ENCODE data around the gene TAF5L. TPM values are rescaled to one million over a fixed set of nuclear protein-coding genes. Genes with fewer than 3 reads are reported as not detected.
"Not testable (repeated sequence)": the region's sequence is repeated elsewhere in the genome, so short reads cannot be mapped to it uniquely, and the experiment has no call there.

Gene TAF5L
- total RNA-seq, 1 experiment from 2014 or later = 40.5 TPM

DNA sequence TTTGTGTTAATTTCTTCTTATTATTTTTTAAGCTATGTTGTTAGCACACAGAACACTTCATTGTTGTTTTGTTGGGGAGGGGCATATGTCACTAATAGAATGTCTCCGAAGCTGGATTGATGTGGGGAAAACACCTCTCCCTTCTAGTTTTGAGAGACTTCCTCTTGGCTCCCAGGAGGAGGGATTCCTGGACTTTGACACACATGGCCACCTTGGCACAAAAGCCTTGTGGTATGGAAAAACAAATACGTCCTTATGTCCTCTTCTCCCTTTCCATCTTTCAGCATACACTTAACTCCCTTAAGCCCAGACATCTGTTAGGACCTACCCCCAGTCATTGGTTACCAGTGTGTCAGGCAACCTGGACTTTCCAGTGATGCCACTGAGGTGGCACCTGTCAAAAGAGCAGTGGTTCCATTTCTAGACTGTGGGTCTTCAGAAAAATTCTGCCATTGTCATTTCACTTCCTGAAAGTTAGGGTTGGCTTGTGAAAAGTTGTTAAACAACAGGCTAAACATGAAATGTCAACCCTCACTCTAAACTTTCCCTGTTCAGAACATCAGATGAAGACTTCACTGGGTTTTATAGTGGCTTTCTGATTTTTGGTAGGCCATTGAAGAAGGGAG lies 54.9 kb downstream of the TAF5L start:
- no peak for DNase-seq (ENCODE audit: low read depth)

DNA sequence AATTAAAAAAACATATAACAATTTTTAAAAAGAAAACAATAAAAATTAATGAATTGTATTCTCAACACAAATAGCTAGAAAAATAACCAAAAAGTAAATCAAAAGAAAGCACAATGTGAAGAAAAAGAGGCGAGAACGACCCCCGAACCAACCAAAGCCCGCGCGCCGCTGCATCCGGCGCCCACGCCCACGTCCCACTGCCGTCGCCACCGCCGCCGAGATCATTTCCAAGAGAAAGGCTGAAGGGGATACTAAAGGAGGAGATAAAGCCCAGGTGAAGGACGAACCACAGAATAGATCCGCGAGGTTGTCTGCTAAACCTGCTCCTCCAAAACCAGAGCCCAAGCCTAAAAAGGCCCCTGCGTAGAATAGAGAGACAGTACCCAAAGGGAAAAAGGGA lies 55.6 kb downstream of the TAF5L start:
- DNase-seq (ENCODE audit: low read depth) = no peak

DNA sequence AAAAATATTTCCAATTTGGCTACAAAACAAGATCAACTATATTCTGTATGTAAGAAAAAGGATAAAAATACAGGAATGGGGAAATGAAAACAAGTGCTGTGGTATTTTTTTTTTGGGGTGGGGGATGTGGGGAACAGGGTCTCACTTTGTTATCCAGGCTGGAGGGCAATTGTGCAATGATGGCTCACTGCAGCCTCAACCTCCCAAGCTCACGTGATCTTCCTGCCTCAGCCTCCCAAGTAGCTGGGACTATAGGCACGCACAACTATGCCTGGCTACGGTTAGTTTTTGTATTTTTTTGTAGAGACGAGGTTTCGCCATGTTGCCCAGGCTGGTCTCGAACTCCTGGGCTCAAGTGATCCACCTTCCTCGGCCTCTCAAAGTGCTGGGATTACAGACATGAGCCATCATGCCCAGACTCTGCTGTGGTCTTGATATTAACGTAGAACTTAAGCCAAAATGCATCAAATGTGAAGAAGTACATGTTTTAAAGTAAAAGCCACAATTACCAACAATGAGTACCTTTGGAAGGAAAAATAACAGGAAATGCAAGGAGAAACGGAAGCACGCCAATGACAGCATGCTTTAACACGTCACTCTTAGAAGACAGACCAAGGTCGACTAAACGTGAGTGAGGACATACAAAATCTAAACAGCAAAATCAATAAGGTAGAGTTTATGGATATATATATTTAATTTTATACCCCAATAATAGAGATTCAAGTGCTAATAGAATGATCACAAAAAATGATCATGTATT lies 58.6 kb downstream of the TAF5L start:
- no peak for DNase-seq (ENCODE audit: low read depth)

DNA sequence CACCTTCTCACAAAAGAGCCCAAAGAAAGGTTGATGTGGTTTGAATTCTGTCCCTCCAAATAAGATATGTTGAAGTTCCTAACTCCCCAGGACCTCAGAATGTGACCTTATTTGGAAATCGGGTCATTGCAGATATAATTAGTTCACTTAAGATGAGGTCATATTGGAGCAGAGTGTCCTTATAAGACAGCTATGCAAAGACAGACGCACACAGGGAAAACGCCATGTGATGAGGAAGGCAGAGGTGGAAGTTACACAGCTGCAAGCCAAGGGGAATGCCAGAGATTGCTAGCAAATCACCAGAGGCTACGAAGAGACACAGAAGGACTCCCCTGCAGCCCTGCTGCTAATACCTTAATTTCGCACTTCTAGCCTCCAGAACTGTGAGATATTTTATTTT lies 62.2 kb downstream of the TAF5L start:
- no peak for DNase-seq (ENCODE audit: low read depth)

DNA sequence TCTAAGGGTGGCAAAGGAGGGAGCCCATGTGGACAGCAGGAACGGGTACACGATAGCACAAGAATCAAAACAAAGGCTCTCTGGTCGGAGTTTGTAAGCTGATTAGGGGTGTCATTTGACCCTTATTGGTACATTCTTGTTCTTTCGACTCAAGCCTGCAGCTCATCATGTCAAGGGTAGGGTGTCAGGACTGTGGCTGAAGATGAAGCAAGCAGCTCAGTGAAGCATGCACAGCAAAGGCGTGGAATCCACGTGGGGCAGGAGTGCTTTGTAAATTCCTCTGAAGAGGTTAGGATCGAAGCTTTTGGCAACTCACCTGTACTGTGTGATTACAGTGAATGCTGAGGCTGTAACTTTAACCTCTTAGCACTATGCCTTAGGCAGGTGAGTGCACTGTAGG lies 62.7 kb downstream of the TAF5L start:
- no peak for DNase-seq (ENCODE audit: low read depth)

DNA sequence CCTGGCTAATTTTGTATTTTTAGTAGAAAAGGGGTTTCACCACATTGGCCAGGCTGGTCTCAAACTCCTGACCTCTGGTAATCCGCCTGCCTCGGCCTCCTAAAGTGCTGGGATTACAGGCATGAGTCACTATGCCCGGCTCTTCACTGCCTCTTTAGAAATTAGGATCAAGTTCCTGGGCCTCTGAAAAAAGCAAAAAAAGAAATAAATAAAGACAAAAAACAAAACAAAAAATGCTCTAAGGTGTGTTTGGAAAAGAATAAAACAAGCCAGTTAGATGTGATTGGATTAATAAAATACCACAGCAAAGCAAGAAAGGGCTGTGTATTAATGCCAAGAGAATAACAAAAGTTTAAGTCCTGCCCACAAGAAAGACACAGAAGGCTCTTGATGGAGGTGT lies 63.2 kb downstream of the TAF5L start:
- no peak for DNase-seq (ENCODE audit: low read depth)

DNA sequence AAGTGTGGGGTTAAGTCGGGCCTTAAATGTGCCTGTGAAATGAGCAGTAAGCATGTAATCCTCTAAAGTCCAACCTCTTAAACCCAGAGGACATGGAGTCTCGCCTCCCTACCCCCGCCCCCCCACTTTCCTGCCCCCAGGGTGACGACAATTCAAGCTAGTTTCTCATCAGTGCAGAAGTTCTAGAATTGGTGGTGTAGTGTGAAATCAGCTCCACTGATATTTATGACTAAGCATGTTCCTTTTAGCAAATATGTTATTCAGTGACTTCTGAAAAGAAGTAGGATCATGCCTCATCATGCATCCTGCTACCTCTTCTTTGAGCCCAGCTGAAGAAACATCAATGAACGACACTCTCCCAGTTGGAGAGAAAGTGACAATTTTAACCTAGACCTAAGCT lies 64.8 kb downstream of the TAF5L start:
- no peak for DNase-seq (ENCODE audit: low read depth)

DNA sequence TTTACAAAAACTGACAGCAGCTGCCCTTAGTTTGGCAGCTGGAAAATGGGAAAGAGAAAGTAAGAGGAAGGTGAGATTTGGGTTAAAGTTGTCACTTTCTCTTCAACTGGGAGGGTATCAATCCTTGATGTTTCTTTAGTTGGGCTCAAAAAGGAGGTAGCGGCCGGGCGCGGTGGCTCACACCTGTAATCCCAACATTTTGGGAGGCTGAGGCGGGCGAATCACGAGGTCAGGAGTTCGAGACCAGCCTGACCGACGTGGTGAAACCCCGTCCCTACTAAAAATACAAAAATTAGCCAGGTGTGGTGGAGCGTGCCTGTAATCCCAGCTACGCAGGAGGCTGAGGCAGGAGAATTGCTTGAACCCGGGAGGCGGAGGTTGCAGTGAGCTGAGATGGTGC lies 65.8 kb downstream of the TAF5L start:
- DNase-seq (ENCODE audit: low read depth) = not testable (repeated sequence)

DNA sequence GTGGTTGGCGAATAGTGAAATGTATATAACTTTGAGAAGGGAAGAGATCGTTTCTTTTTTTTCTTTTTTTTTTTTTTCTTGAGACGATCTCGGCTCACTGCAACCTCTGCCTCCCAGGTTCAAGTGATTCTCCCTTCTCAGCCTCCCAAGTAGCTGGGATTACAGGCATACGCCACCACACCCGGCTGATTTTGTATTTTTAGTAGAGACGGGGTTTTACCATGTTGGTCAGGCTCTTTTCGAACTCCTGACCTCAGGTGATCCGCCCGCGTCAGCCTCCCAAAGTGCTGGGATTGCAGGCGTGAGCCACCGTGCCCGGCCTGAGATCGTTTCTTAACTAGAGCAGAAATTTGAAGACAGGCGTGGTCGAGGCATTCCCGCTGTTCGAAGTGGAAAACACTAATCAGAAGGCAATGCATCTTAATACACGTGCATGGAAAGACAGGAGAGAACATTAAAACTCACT lies 66.6 kb downstream of the TAF5L start:
- DNase-seq (ENCODE audit: low read depth) = not testable (repeated sequence)

DNA sequence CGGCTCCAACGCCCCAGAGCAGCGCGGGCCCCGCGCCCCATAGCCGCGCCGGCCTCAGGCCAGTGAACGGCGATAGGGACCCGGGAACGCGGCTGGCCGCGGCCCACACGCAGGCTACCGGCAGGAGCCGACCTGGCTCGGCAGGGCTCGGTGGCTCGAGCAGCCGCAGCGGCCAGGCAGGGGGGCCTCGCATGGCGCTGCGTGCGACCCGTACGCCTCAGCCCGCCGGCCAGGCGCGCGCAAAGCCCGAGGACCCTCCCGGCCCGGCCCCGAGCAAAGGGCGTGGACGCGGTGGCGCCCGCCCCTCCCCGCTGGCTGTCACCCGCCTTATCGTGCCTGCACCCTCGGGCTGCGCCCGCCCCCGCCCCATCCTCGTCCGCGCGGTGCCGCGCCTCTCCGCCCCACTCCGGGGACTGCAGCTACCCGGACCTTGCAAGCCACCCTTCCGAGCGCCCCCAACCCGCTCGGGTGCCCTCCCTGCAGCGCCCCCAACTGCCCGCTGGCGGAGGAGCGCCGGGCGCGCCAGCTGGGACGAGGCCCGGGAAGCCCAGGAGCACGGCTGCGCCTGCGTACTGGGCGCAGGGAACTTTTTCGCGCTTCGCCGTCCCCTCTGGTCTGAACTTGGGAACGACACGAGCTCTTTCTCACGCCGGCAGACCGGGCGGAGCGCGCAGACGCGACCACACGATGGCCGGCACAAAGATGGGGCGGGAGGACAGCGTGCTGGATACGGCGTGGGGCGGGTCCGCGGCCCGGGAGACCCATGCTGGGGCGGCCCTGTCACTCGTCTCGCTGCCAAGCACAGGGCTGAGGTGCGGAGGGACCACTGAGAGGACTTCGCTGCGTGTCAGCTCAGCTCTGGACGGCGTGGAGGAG lies 67.2 kb downstream of the TAF5L start, which contains the start of gene ABCB10:
TSS of gene ABCB10 (minus strand) at position 248 of the 876 bp plus-strand sequence. CDS start at position 193, 55 bp downstream.
- DNase-seq (ENCODE audit: low read depth) = peak; percentile 98

DNA sequence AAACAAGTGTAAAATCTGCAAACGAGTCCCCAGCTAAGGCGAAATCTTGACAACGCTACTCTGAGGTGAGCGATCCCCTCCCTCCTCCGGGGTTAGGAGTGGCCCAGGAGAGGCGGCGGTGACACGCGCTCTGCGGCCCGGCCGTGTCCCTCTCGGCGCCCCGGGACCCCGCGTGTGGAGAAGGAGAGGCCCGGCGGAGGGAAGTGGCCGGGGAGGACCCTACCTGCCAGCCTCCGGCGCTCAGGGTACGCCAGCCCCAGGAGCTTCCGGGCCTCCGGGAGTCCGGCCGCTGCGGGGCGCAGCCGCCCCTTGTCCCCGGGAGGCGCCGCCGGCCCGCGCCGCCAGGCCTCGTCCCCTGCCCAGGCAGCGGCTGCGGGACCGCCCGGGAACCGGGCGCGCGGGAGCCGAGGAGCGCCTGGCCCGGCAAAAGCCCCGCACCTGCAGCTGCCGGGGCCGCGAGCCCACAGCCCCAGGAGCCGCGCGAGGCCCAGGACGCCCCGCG lies 68.0 kb downstream of the TAF5L start:
- DNase-seq (ENCODE audit: low read depth) = no peak

DNA sequence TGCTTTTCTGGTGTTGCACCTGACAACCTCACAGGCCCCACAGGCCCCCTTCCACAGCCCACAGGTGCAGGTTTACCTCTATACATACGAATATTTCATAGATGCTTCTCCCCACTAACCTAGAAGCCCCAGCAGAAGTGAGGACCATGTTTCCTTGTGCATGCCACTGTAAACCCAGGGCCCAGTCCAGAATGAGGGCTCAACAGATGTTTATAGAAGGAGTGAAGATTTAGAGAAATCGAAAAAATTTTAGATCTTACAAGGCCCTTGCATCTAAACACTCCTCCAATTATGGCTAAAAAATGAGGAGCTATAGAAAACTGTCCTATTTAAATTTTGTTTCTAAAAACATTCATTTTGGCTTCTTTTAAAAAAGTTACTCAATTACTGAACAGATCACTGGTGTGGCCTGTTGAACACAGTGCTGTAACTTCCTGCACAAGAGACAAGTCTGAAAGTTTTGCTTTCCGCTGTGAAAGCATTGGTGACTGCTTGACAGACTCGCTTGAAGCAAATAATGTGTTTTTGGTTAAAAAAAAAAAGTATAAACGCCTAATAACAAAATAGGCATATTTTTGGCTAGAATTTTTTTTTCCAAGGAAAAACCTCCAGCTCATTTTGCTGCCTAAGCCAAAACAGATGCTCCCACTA lies 68.6 kb downstream of the TAF5L start:
- no peak for DNase-seq (ENCODE audit: low read depth)

DNA sequence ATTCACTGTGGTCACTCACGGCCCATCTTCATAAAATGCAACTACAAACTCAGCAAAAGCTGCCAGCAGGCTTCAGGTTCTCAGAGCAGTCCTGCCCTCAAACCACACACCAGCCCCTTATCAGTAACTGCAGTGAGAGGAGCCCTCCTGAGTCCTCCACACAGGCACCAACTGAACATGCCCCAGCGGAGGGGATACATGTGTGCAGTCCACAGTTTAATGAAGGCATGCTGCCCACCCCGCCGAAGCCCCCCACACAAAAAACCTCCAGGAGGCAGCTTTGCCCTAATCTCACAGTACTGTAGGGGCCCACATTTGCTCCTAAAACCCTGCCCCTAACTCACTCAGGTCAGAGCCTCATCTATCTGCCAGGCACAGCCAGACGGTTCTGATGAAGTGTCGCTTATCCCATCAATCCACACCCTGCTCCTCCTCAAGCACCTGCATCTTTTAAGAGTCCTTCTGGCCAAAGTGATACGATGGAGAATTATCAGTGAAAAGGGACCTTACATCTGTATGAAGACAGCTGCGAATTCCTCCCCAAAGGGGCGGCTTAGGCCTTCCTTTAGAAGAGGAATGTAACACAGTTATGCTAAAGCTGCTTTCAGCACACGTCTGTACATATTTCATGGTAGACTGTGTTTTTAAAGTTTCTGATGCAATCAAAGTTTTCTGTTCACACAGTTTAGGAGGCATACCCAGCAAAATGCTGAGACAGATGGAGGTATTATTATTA lies 70.9 kb downstream of the TAF5L start:
- no peak for DNase-seq (ENCODE audit: low read depth)

DNA sequence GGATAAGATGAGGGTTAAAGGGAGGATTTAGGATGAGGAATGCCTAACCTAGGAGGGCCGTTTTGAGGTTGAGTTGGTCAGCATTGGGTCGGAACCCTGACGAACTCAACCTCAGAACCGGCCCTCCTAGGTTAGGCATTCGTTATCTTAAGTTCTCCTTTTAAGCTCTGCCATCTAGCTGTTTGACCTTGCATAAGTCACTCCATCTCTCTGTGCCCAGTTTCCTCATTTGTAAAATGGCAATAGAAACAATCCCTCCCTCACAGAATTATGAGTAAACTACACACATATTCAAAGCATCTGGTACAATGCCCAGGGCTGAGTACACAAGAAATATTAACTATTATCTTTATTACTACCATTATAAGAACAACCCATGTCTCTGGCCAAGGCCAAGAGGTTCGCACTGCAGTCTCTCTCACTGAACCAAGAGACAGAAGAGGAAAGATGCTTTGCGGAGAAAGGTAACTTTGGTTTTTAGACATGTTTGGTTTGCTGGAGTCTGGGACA lies 72.2 kb downstream of the TAF5L start:
- no peak for DNase-seq (ENCODE audit: low read depth)

DNA sequence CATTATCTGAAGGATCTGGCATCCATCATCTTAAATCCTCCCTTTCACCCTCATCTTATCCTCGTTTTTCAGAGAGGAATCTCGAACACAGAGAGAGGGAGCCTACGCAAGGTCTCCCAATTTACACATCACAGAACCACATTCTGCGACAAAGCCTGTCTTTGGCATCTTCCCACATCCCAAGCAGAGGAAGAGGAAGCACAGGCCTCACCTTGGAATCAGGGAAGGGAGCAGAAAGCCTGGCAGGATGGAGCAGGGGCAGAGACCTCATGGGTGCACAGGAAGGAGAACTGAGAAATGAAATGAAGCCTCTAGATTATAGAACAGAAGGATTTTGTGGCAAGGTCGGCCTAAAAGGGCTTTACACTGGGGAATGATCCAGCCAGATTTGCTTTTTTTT lies 73.2 kb downstream of the TAF5L start:
- DNase-seq (ENCODE audit: low read depth) = no peak

DNA sequence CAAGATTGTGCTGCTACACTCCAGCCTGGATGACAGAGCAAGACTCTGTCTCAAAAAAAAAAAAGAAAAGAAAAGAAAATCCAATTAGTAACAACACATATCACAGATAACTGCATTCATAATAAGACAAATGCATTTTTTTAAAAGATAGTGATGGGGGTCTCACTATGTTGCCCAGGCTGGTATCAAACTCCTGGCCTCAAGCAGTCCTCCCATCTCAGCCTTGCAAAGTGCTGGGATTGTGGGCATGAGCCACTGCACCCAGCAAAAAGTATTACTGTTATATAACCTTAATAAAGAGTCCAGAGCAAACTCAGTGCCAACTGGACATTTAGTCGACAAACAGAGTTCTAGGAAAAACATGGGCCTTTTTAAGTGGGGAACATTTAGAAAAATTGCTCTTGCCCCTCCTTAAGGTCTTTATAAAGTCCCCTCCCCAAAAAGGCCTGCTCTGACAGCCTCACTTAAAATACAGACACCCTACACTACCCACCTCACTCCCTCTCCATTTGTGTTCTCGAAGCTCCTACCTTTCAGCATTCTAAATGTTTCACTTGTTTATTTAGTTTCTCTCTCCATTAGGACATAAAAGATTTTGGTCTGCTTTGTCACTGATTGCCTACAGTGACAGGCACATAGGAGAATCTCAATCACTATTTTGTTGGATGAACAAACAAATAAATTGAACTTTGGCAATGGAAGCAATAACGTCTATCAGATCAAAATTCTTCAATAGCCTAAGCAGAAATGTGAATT lies 74.9 kb downstream of the TAF5L start:
- DNase-seq (ENCODE audit: low read depth) = no peak

DNA sequence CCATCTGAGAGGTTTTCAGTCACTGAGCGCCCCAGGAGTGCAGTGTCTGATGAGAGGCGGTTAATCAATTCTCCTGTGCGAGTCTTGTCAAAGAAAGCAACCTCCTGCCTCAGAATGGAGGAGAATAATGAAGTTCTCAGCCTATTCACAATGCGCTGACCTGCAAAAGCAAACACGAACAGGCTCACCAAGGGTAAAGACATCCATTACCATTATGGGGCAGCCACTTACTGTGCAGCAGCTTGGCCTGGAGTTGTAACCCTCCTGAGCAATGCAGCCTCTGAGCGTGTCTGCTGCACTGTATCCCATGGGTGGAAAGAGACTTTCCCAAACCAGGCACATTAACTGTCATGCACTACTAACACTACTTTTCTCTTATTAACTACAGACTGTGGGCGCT lies 78.4 kb downstream of the TAF5L start:
- no peak for DNase-seq (ENCODE audit: low read depth)

DNA sequence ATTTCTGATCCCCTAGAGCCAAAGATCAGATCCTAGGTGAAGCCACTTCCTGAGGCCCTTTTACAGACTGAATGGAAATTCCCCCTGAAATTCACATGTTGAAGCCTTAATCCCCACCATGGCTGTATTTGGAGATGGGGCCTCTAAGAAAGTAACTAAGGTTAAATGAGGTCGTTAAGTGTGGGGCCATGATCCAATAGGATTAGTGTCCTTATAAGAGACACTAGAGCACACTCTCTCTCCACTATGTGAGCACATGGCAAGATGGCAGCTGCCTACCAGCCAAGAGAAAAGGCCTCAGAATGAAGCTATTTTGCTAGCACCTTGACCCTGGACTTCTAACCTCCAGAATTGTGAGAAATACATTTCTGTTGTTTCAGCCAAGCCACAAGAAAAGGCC lies 81.3 kb downstream of the TAF5L start:
- no peak for DNase-seq (ENCODE audit: low read depth)

All from HT1080 (cell line).